22Rv1 (cell line): ENCODE measurements around the gene SPSB1.

ENCODE experiments used
- H3K27ac ChIP-seq: fragments of 450-650 bp; 2 replicates; pipeline ENCODE4 v1.5.1; 2017
- CTCF ChIP-seq: fragments of 450-650 bp; IDR thresholded peaks from 2 replicates; pipeline ENCODE4 v1.5.1; 2017; ENCODE audit warnings: mild to moderate bottlenecking
- ZFX ChIP-seq: fragments of 450-650 bp; IDR thresholded peaks from 2 replicates; pipeline ENCODE4 v1.6.1; 2017; ENCODE audit warnings: antibody characterized with exemption, borderline replicate concordance

The SPSB1 gene

DNA sequence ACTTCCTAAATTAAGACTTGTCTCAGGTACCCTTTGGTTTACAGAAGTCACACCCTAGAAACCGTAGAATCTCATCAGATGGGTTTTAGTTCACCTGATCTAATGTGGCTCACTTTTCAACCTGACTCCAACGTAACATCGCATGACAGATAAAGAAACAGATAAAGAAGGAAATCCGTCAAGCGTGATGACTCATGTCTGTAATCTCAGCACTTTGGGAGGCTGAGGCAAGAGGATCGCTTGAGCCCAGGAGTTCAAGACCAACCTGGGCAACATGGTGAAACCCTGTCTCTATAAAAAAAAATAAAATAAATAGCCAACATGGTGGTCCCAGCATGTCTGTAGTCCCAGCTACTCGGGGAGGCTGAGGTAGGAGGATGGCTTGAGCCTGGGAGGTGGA lies 97.3 kb downstream of the SPSB1 start:
- no peak for TF ChIP-seq ZFX
- no peak for TF ChIP-seq CTCF
- H3K27ac ChIP-seq: no peak overlapping the region

DNA sequence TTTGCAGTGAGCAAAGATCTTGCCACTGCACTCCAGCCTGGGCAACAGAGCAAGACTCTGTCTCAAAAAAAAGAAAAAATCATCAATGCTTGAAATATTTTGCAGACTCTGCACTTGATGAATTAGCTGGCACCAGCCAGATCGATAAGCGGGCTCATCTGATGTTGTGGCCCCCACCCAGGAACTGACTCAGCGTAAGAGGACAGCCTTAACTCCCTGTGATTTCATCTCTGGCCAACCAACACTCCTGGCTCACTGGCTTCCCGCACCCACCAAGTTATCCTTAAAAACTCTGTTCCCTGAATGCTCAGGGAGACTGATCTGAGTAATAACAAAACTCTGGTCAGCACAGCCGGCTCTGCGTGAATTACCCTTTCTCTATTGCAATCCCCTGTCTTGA lies 98.9 kb downstream of the SPSB1 start:
- H3K27ac ChIP-seq: no peak overlapping the region
- no peak for TF ChIP-seq ZFX
- no peak for TF ChIP-seq CTCF

DNA sequence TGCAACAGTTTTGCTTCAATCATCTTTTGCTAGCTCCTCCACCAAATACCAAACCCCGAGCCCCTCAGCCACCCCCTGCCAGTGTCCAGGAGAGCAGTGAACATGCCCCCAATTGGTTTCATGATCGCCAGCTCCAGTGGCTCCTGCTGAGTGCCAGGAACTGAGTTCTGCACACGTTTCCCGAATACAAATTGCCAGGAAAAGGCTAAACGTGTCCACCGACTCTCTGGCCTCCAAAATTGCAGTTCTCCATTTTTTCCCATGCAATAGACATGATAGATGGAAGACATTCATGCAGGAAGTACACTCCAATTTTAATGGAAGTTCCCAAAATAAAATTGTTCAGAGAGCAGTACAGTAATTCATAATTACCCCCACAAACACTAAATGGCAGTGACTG lies 101.3 kb downstream of the SPSB1 start:
- no peak overlapping the region for H3K27ac ChIP-seq
- TF ChIP-seq CTCF: no peak
- TF ChIP-seq ZFX: no peak

- TF ChIP-seq ZFX (no peak), CTCF (no peak)
- H3K27ac ChIP-seq: no peak overlapping the region
These were observed 102.3 kb downstream of the SPSB1 start for GRCh38 chr1:9395018-9395417.

GRCh38 chr1:9397047-9397446 lies 104.4 kb downstream of the SPSB1 start:
- H3K27ac ChIP-seq: no peak overlapping the region
- no peak for TF ChIP-seq ZFX
- no peak for TF ChIP-seq CTCF

DNA sequence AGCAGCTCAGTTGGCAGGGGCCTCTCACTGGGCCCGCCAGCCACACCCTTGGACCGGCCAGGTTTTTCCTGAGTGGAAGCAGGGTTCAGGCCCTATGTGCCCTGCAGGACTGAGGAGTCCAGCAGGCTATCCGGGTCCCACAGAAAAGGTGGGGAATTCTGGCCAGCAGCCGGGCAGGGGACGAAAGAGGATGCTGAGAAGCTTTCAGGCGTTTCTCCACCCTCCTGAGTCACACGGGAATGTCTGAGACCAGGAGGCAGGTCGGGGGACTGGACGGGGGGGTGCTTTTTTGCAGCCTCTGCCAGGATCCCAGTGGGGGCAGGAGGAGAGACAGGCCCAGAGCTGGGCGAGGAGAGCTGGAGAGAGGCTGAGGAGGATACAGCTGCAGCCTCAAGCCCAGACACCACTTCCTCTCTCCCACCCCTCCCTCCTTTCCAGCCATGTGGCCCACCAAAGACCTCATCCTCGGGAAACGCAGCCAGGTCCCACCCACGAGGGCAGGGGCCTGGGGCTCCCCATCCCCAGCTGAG lies 105.4 kb downstream of the SPSB1 start:
- no peak overlapping the region for H3K27ac ChIP-seq
- TF ChIP-seq CTCF (no peak), ZFX (no peak)

DNA sequence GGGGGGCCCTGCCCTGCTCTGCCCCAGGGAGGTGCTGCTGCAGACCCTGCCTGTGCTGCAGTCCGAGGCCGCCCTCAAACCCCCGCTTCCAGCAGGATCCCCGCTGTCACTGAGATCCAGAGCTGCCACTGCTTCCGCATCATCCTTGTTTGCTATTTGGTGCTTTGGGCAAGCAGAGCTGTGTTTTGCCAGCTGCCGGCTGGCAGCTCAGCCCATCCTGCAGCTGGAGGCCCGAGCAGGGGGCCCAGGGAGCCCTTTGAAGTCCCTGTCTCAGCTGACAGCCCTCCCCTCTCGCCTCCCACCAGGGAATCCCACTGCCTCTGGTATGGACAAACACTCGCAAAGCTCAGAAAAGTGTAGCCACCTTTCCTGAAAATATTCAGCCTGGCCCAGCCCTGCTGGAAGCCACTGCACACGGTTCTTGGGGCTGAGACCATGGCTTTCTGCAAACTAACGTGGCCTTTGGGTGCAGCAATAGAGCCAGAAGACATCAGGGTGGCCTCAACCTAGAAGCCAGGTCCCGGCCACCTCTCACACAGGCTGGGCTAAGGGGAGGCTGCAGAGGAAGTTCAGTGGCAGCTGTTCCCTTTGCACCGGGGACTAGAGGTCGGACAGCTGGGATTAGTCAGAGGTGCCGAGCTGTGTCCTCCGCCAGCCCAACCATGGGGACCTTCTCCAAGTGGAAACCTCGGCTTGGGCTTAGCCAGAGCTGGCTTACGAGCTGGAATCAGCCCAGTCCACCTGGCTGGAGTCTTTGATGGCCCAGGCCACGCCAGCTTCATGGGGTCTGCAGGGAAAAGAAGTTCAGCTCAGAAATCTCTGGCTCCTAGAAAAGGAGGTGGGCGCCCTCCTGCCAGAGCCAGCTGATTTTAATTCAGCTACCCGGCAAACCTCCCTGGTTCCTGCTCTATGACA lies 107.1 kb downstream of the SPSB1 start:
- TF ChIP-seq CTCF (no peak), ZFX (no peak)
- H3K27ac ChIP-seq: no peak overlapping the region
